Stimulated activated naive CD8-positive, alpha-beta T cell treated with anti-CD3 and anti-CD28 coated beads, Interleukin-15, Interleukin-2, amounts not matched to agents 100 U/mL and 50 U/mL, for 24 hours (primary cell): ENCODE results near the gene NAPB.
"Not testable (repeated sequence)": the region's sequence is repeated elsewhere in the genome, so short reads cannot be mapped to it uniquely, and the experiment has no call there.

Experiments
- ATAC-seq: fragments of 150-1000 bp; cut with Tn5 transposase; one replicate; pipeline ENCODE4 v1.10.0; 2021
- DNase-seq: peaks from one replicate; pipeline ENCODE4 v3.0.0; 2021

Gene NAPB

GRCh38 chr20:23420943-23421931, at the start of gene NAPB:
Gene NAPB, minus strand, starts transcription at chr20:23421488. Its CDS starts 86 bp downstream, at chr20:23421402.
- peak; percentile 100 for ATAC-seq
- DNase-seq, result peak; percentile 94

- not testable (repeated sequence) for ATAC-seq, DNase-seq
Observed at GRCh38 chr20:23466961-23467360, 45.7 kb upstream of the NAPB start.

GRCh38 chr20:23461180-23461579, 39.9 kb upstream of the NAPB start:
- peak; percentile 68 for ATAC-seq
- DNase-seq, result no peak

GRCh38 chr20:23459461-23460150, 38.3 kb upstream of the NAPB start:
- DNase-seq (no peak), ATAC-seq (peak; percentile 28)

GRCh38 chr20:23456873-23457272, 35.6 kb upstream of the NAPB start:
- DNase-seq (no peak), ATAC-seq (no peak)

GRCh38 chr20:23456409-23456808, 35.1 kb upstream of the NAPB start:
- DNase-seq (no peak), ATAC-seq (no peak)

GRCh38 chr20:23455639-23456038, 34.4 kb upstream of the NAPB start:
- ATAC-seq, result no peak
- no peak for DNase-seq

- DNase-seq (no peak), ATAC-seq (no peak)
Observed at GRCh38 chr20:23454816-23455215, 33.5 kb upstream of the NAPB start.

GRCh38 chr20:23453549-23454543, 32.6 kb upstream of the NAPB start:
- no peak for DNase-seq
- no peak for ATAC-seq

GRCh38 chr20:23452776-23453175, 31.5 kb upstream of the NAPB start, which contains the start of gene CST11:
Gene CST11, minus strand, starts transcription at chr20:23452876. Its CDS starts 65 bp downstream, at chr20:23452811.
- ATAC-seq, result no peak

GRCh38 chr20:23451956-23452487, 30.7 kb upstream of the NAPB start:
- ATAC-seq, result no peak

More at GRCh38 chr20:23452776-23453175, 31.5 kb upstream of the NAPB start, which contains the start of gene CST11:
- DNase-seq, result no peak

GRCh38 chr20:23450877-23451276, 29.6 kb upstream of the NAPB start:
- ATAC-seq (no peak), DNase-seq (no peak)

More at GRCh38 chr20:23451956-23452487, 30.7 kb upstream of the NAPB start:
- DNase-seq, result no peak

GRCh38 chr20:23449421-23449820, 28.1 kb upstream of the NAPB start:
- DNase-seq (no peak), ATAC-seq (no peak)

GRCh38 chr20:23448167-23448566, 26.9 kb upstream of the NAPB start:
- no peak for ATAC-seq
- no peak for DNase-seq

- peak; percentile 59 for DNase-seq
- ATAC-seq, result no peak
Observed at GRCh38 chr20:23446505-23446904, 25.2 kb upstream of the NAPB start.

- ATAC-seq (no peak), DNase-seq (no peak)
Observed at GRCh38 chr20:23445596-23446217, 24.4 kb upstream of the NAPB start.

- DNase-seq, result no peak
Observed at GRCh38 chr20:23444859-23445258, 23.6 kb upstream of the NAPB start.

GRCh38 chr20:23442436-23442835, 21.1 kb upstream of the NAPB start:
- DNase-seq (no peak), ATAC-seq (no peak)

More at GRCh38 chr20:23444859-23445258, 23.6 kb upstream of the NAPB start:
- ATAC-seq, result no peak

GRCh38 chr20:23441850-23442313, 20.6 kb upstream of the NAPB start:
- ATAC-seq, result peak; percentile 70
- peak; percentile 73 for DNase-seq

GRCh38 chr20:23440004-23440403, 18.7 kb upstream of the NAPB start:
- no peak for ATAC-seq

GRCh38 chr20:23438661-23439060, 17.4 kb upstream of the NAPB start:
- no peak for DNase-seq
- ATAC-seq, result no peak

More at GRCh38 chr20:23440004-23440403, 18.7 kb upstream of the NAPB start:
- no peak for DNase-seq
